AG09309 (cell line): ENCODE data around the gene OTOGL.

Source experiments
- DNase-seq: peaks from one replicate; pipeline ENCODE4 v3.0.0-alpha.2; 2010; ENCODE audit warnings: low read depth
- H3K4me3 ChIP-seq: 2 replicates; pipeline ENCODE4 v1.5.1; 2011; ENCODE audit warnings: mild to moderate bottlenecking, low read depth, low read length, moderate library complexity; ENCODE audit not compliant: control insufficient read depth
- TF ChIP-seq, protein P1 (sequence below): IDR thresholded peaks from 2 replicates; pipeline ENCODE4 v1.5.1; 2011; ENCODE audit warnings: mild to moderate bottlenecking, low read depth, low read length, inconsistent platforms; ENCODE audit not compliant: insufficient read depth, control insufficient read depth; ENCODE audit errors: missing control alignments

Gene OTOGL

GRCh38 chr12:80175307-80175930, 76.1 kb downstream of the OTOGL start:
- no peak for DNase-seq

DNA sequence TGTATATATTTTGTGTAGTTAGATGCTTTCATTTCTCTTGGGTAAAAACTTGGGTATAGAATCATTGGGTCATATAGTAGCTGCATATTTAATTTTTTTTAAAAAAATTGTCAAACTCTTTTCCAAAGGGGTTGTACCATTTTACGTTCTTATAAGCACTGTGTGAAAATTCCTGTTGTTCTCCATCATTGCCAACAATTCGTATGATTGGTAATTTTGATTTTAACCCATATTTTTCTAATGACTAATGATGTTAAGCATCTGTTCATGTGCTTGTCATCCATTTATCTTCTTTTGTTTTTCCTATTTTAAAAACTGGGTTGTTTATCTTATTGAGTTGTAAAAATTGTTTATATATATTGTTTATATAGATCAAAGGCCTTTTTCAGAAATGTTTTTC, 77.4 kb downstream of the OTOGL start:
- TF ChIP-seq, protein P1, sequence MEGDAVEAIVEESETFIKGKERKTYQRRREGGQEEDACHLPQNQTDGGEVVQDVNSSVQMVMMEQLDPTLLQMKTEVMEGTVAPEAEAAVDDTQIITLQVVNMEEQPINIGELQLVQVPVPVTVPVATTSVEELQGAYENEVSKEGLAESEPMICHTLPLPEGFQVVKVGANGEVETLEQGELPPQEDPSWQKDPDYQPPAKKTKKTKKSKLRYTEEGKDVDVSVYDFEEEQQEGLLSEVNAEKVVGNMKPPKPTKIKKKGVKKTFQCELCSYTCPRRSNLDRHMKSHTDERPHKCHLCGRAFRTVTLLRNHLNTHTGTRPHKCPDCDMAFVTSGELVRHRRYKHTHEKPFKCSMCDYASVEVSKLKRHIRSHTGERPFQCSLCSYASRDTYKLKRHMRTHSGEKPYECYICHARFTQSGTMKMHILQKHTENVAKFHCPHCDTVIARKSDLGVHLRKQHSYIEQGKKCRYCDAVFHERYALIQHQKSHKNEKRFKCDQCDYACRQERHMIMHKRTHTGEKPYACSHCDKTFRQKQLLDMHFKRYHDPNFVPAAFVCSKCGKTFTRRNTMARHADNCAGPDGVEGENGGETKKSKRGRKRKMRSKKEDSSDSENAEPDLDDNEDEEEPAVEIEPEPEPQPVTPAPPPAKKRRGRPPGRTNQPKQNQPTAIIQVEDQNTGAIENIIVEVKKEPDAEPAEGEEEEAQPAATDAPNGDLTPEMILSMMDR: no peak
- DNase-seq: no peak

More at GRCh38 chr12:80175307-80175930, 76.1 kb downstream of the OTOGL start:
- TF ChIP-seq, protein P1: no peak
- no peak overlapping the region for H3K4me3 ChIP-seq

DNA sequence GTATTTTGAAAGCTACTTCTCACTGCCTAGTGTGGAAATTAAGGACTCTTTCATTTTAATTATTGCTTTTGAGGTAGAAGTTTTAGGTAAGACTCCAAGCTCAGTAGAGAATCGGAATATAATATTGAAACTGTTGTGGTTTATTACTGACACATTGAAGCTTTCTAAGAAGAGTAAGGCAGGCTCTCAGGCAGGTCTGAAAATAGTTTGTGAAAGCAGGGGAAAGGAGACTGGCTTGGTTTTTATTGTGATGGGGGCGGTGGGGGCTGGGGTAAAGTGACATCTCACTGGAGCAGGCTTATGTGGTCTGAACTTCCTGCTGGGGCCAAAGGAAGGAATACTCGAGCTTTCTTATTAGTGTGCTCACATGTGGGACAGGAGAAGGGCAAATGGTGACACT, 79.5 kb downstream of the OTOGL start:
- DNase-seq: no peak
- TF ChIP-seq, protein P1: no peak
- H3K4me3 ChIP-seq: no peak overlapping the region

More for the DNA sequence above, 77.4 kb downstream of the OTOGL start:
- H3K4me3 ChIP-seq: no peak overlapping the region

DNA sequence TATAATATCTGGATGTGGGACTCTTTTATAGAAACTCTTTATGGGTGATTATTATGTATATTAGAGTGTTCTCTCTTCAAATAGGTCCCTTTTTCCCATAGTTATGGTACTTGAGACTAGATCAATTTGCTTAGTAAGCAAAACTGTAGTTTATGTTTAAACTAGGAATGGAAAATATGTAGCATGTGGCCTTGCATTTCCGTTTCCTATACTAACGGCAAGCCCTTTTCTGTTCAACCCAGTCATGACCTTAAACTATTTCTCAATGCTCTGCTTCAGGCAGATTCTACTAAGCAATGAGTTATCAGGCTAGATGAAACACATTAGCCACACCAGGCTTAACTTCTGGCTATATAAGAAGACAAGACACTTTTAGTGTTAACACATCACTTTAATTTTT, 84.6 kb downstream of the OTOGL start:
- TF ChIP-seq, protein P1: no peak
- no peak for DNase-seq
- H3K4me3 ChIP-seq: no peak overlapping the region

GRCh38 chr12:80184926-80185325, 85.6 kb downstream of the OTOGL start:
- DNase-seq: no peak
- H3K4me3 ChIP-seq: no peak overlapping the region
- TF ChIP-seq, protein P1: no peak

GRCh38 chr12:80186727-80187217, 87.4 kb downstream of the OTOGL start:
- TF ChIP-seq, protein P1: peak; percentile 81
- no peak overlapping the region for H3K4me3 ChIP-seq
- DNase-seq: peak; percentile 85

DNA sequence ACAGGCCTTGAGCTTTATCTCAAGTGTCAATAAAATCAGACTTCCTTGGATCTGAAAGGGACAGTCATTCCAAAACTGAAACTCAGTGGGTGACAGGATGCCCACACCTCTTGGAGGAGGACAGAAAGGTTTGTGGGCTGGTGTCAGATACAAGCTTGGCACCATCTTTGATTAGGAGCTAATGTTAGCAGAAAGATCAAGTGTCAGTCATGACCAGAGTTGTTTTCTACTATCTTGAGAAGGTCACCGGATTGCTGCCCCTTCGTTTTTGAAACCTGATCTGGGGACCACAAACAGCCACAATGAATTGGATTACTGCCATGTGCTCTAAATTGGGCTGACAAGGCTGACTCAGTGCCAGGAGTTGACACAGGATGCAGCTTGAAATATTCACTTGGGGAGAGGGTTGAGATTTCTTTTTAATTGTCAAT, 88.3 kb downstream of the OTOGL start:
- TF ChIP-seq, protein P1: no peak
- DNase-seq: no peak
- no peak overlapping the region for H3K4me3 ChIP-seq
